Left ventricle myocardium inferior (tissue), 1 donor: ENCODE results near the gene CAPN2. TPM values are rescaled to one million over a fixed set of nuclear protein-coding genes. Genes with fewer than 3 reads are reported as not detected.

Source experiments
- DNase-seq: peaks from one replicate; pipeline ENCODE4 v3.0.0-alpha.2; 2020
- H3K27ac ChIP-seq: fragments of 200-600 bp; replicated peaks from 2 replicates; pipeline ENCODE4 v1.8.0; 2021
- H3K27me3 ChIP-seq: fragments of 200-600 bp; 2 replicates; pipeline ENCODE4 v1.8.0; 2021; ENCODE audit warnings: low read depth
- H3K36me3 ChIP-seq: fragments of 200-600 bp; 2 replicates; pipeline ENCODE4 v1.8.0; 2021
- H3K4me1 ChIP-seq: fragments of 200-600 bp; 2 replicates; pipeline ENCODE4 v1.8.0; 2021
- H3K4me3 ChIP-seq: fragments of 200-600 bp; 2 replicates; pipeline ENCODE4 v1.8.0; 2021; ENCODE audit warnings: mild to moderate bottlenecking, moderate library complexity
- H3K9me3 ChIP-seq: fragments of 200-600 bp; replicated peaks from 2 replicates; pipeline ENCODE4 v1.8.0; 2021
- CTCF ChIP-seq: fragments of 200-600 bp; IDR thresholded peaks from 2 replicates; pipeline ENCODE4 v1.8.0; 2021; ENCODE audit warnings: antibody characterized with exemption, mild to moderate bottlenecking, borderline replicate concordance
- intact Hi-C: fragments of 100-400 bp; cut with micrococcal nuclease; formaldehyde crosslinking; loops from one replicate; pipeline ENCODE4 v1.11.0; 2022
- total RNA-seq: library from RNA; stranded (reverse); fragmentation: NEBNext Ultra II Directional; extraction: Animal tissue kit (Norgen Biotek cat#: 25700); gene quantifications from one replicate; pipeline ENCODE4 v1.2.1, GENCODE V29; 2021
- donor health status: DM: no; HTN: yes; CAD: no; lungs with severe emphysema.

CAPN2 gene
- total RNA-seq, 1 donor from 2014 or later: 65.3 TPM

- H3K4me3 ChIP-seq: peak overlapping the region; percentile 26
- intact Hi-C loops: no loop called here
- H3K9me3 ChIP-seq: no peaks in the 10 kb centered on the region
- no peak for TF ChIP-seq CTCF
- H3K4me1 ChIP-seq: peaks cover 66% of the 10 kb centered on the region
- H3K27ac ChIP-seq: peak overlapping the region; percentile 86
- H3K27me3 ChIP-seq: peaks cover 6% of the 10 kb centered on the region
- H3K36me3 ChIP-seq: no peaks in the 10 kb centered on the region
- DNase-seq: no peak
These were observed 7.1 kb upstream of the CAPN2 start for GRCh38 chr1:223704921-223705878.

GRCh38 chr1:223706077-223706973, 6.0 kb upstream of the CAPN2 start:
- no peaks in the 10 kb centered on the region for H3K9me3 ChIP-seq
- peaks cover 62% of the 10 kb centered on the region for H3K4me1 ChIP-seq
- intact Hi-C loops: no loop called here
- H3K4me3 ChIP-seq: no peak overlapping the region
- H3K27ac ChIP-seq: peak overlapping the region; percentile 86
- DNase-seq: no peak
- H3K27me3 ChIP-seq: peaks cover 6% of the 10 kb centered on the region
- no peak for TF ChIP-seq CTCF
- H3K36me3 ChIP-seq: no peaks in the 10 kb centered on the region

- Histone ChIP-seq H3K9me3 (no peaks in the 10 kb centered on the region), H3K36me3 (no peaks in the 10 kb centered on the region), H3K4me1 (peaks cover 70% of the 10 kb centered on the region), H3K27me3 (peaks cover 2% of the 10 kb centered on the region), H3K4me3 (no peak overlapping the region), H3K27ac (peak overlapping the region; percentile 86)
- peak; percentile 50 for DNase-seq
- intact Hi-C loops: no loop called here
- TF ChIP-seq CTCF: no peak
These were observed 4.9 kb upstream of the CAPN2 start for GRCh38 chr1:223707256-223708000.

- TF ChIP-seq CTCF: peak; percentile 33
- Histone ChIP-seq H3K4me3 (peak overlapping the region; percentile 17), H3K36me3 (no peaks in the 10 kb centered on the region), H3K27me3 (no peaks in the 10 kb centered on the region), H3K4me1 (peaks cover 75% of the 10 kb centered on the region), H3K27ac (peak overlapping the region; percentile 86), H3K9me3 (no peaks in the 10 kb centered on the region)
- intact Hi-C loops: no loop called here
- DNase-seq: no peak
These were observed 4.4 kb upstream of the CAPN2 start for GRCh38 chr1:223708001-223708359.
